B cell (primary cell): Measurements from ENCODE around the gene COL6A1. TPM values are rescaled to one million over a fixed set of nuclear protein-coding genes. Genes with fewer than 3 reads are reported as not detected.

Experiments used
- ATAC-seq: fragments of 200-7000 bp; cut with Tn5 transposase; one replicate; pipeline ENCODE4 v1.10.0; 2021; ENCODE audit warnings: low read depth, mild to moderate bottlenecking, moderate number of reproducible peaks, moderate library complexity
- CTCF ChIA-PET: fragments of 350-600 bp; sonication (Branson Sonifier 250); formaldehyde crosslinking; loops from one replicate; lab custom pipeline; 2021; ENCODE audit warnings: antibody characterized with exemption, inconsistent platforms; lab: Charles Lee
- POLR2A ChIA-PET: fragments of 350-600 bp; sonication (Branson Sonifier 250); formaldehyde crosslinking; loops from one replicate; lab custom pipeline; 2021; ENCODE audit warnings: antibody characterized with exemption; lab: Charles Lee
- DNase-seq: peaks from one replicate; pipeline ENCODE4 v3.0.0; 2013
- H2AFZ ChIP-seq: 2 replicates; pipeline ENCODE4 v1.6.1; 2012; ENCODE audit warnings: mild to moderate bottlenecking, low read depth, low read length; ENCODE audit not compliant: insufficient read depth, poor library complexity, severe bottlenecking
- H3K27ac ChIP-seq, 2 donors: 1 replicate in 1 of 2; 2 replicates in 1 of 2; pipeline ENCODE4 v1.5.1; 2012 to 2013; ENCODE audit warnings: low read length in 2 of 2, mild to moderate bottlenecking in 2 of 2, moderate library complexity in 1 of 2
- H3K27me3 ChIP-seq, 4 experiments: fragments of 200-600 bp in 1 of 4; sonication (generic) in 1 of 4; replicated peaks in 1 of 4; 1 replicate in 2 of 4; 2 replicates in 2 of 4; pipeline versions ENCODE4 v1.6.1 to v1.7.0; 2013 to 2016; ENCODE audit warnings: low read length in 3 of 4, mild to moderate bottlenecking in 2 of 4, mixed read lengths in 1 of 4, moderate library complexity in 1 of 4; ENCODE audit not compliant: insufficient read depth in 4 of 4, control insufficient read depth in 3 of 4; ENCODE audit errors: control extremely low read depth in 1 of 4
- H3K36me3 ChIP-seq, 2 experiments: replicated peaks in 1 of 2; 1 replicate in 1 of 2; 2 replicates in 1 of 2; pipeline versions ENCODE4 v1.6.1 to v1.7.1; 2013; ENCODE audit warnings: low read length in 1 of 2; ENCODE audit not compliant: insufficient read depth in 2 of 2, control insufficient read depth in 1 of 2; ENCODE audit errors: control extremely low read depth in 1 of 2, extremely low read depth in 1 of 2
- H3K4me1 ChIP-seq, 2 donors: fragments of 200-600 bp in 1 of 2; sonication (generic) in 1 of 2; 1 replicate in 1 of 2; 2 replicates in 1 of 2; pipeline versions ENCODE4 v1.5.1 to v1.6.1; 2013 to 2017; ENCODE audit warnings: low read length in 2 of 2; ENCODE audit not compliant: control insufficient read depth in 2 of 2, insufficient read depth in 2 of 2
- H3K4me2 ChIP-seq: replicated peaks from 2 replicates; pipeline ENCODE3; 2012; ENCODE audit warnings: mild to moderate bottlenecking, low read depth, low read length; ENCODE audit not compliant: poor library complexity, severe bottlenecking
- H3K4me3 ChIP-seq, 5 experiments: fragments of 200-600 bp in 1 of 5; sonication (generic) in 1 of 5; 1 replicate in 3 of 5; 2 replicates in 2 of 5; pipeline versions ENCODE4 v1.5.1 to v1.7.0; 2011 to 2016; ENCODE audit warnings: low read length in 4 of 5, mild to moderate bottlenecking in 4 of 5, low read depth in 2 of 5, control low read depth in 1 of 5, moderate library complexity in 1 of 5; ENCODE audit not compliant: insufficient read depth in 1 of 5; ENCODE audit errors: control extremely low read depth in 1 of 5, extremely low read depth in 1 of 5
- H3K79me2 ChIP-seq: fragments of 200-600 bp; sonication (generic); one replicate; pipeline ENCODE4 v1.6.0; 2016; ENCODE audit warnings: low read length; ENCODE audit not compliant: control insufficient read depth, insufficient read depth
- H3K9ac ChIP-seq: fragments of 200-600 bp; sonication (generic); 2 replicates; pipeline ENCODE4 v1.6.1; 2017; ENCODE audit warnings: mild to moderate bottlenecking, low read length, moderate library complexity
- H3K9me3 ChIP-seq, 3 donors: one replicate each; pipeline versions ENCODE4 v1.6.1 to v1.7.1; 2013; ENCODE audit warnings: low read length in 2 of 3; ENCODE audit not compliant: control insufficient read depth in 2 of 3, insufficient read depth in 1 of 3; ENCODE audit errors: control extremely low read depth in 1 of 3
- H4K20me1 ChIP-seq: 2 replicates; pipeline ENCODE4 v1.6.0; 2012; ENCODE audit warnings: mild to moderate bottlenecking, low read length; ENCODE audit not compliant: insufficient read depth, control insufficient read depth, poor library complexity, severe bottlenecking
- H3K27ac Mint-ChIP-seq: one replicate; pipeline ENCODE4 v1.8.0; 2021; ENCODE audit warnings: mixed read lengths
- H3K27me3 Mint-ChIP-seq: one replicate; pipeline ENCODE4 v1.8.0; 2021; ENCODE audit warnings: mixed read lengths
- H3K4me1 Mint-ChIP-seq: one replicate; pipeline ENCODE4 v1.8.0; 2021; ENCODE audit warnings: mixed read lengths
- H3K4me3 Mint-ChIP-seq: one replicate; pipeline ENCODE4 v1.8.0; 2021; ENCODE audit warnings: mixed read lengths
- H3K9me3 Mint-ChIP-seq: one replicate; pipeline ENCODE4 v1.8.0; 2022; ENCODE audit warnings: mixed read lengths; ENCODE audit not compliant: insufficient read depth
- CTCF ChIP-seq: fragments of 200-600 bp; IDR thresholded peaks from one replicate; pipeline ENCODE4 v1.8.0; 2022; ENCODE audit warnings: antibody characterized with exemption, mild to moderate bottlenecking
- EZH2 ChIP-seq: IDR thresholded peaks from 2 replicates; pipeline ENCODE4 v1.6.1; 2012; ENCODE audit warnings: borderline replicate concordance, low read depth, mild to moderate bottlenecking, moderate library complexity, low read length; ENCODE audit not compliant: insufficient read depth, poor library complexity, severe bottlenecking
- WGBS: methylation state at CpG from one replicate; pipeline ENCODE4 v1.1.5; 2013; ENCODE audit warnings: missing lambda C conversion rate; ENCODE audit not compliant: insufficient coverage; 5-methylcytosine and 5-hydroxymethylcytosine counted together
- intact Hi-C: fragments of 100-400 bp; cut with micrococcal nuclease; formaldehyde crosslinking; loops from one replicate; pipeline ENCODE4 v1.10.0; 2022
- polyA minus RNA-seq: library from RNA; depleted of rRNA, polyadenylated mRNA; stranded (reverse); fragments of >200 nt; gene quantifications from 2 replicates; pipeline ENCODE4 v1.2.3, GENCODE V29; 2012
- polyA plus RNA-seq: library from polyadenylated mRNA; depleted of rRNA; stranded (reverse); fragments of >200 nt; gene quantifications from 2 replicates; pipeline ENCODE4 v1.2.3, GENCODE V29; 2012
- total RNA-seq, 2 donors: library from RNA; stranded (reverse); fragments of 120-200 nt in 1 of 2; gene quantifications; 1 replicate in 1 of 2; 2 replicates in 1 of 2; pipeline versions ENCODE4 v1.2.3 to v1.2.4, GENCODE V29; 2013 to 2022

COL6A1 gene
- 0.44 and 0.67 TPM in 2 replicates for total RNA-seq
- total RNA-seq (2013): 4.9 TPM
- polyA plus RNA-seq: 0.39 and 2.6 TPM in 2 replicates
- 0.69 and 3.1 TPM in 2 replicates for polyA minus RNA-seq

DNA sequence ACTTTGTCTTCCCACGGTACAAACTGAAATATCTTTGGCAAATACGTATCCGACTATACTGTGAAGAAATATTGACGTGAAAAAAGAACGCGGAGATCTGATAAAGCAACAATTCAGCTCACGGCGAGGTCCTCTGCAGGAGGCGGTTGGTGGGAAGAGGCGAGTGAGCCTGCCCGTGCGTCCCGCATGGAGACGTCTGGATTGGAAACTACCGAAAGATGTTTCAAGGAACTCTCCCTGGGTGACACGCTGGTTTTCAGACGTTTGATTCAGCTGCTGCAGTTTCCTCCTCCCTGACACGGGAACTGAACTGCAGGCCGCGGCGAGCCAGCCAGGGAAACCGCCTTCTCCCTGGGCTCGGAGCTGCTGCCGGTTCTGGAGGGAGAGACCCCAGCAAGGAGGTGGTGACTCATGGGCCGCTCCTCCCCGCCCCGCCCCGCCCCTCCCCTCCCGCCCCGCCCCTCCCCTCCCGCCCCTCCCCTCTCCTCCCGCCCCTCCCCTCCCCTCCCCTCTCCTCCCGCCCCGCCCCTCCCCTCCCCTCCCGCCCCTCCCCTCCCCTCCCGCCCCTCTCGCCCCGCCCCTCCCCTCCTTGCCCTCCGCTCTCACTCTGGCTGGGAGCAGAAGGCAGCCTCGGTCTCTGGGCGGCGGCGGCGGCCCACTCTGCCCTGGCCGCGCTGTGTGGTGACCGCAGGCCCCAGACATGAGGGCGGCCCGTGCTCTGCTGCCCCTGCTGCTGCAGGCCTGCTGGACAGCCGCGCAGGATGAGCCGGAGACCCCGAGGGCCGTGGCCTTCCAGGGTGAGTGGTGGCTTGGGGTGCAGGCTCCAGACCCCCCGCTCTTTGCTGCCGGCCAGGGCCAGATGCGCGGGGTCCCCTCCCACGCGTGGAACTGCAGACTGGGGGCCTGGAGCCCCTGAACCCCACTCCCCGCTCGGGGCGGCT lies at the start of gene COL6A1:
TSS of gene COL6A1 (plus strand) at position 620 of the 941 bp plus-strand sequence. CDS start at position 701, 81 bp downstream.
- Histone ChIP-seq H3K79me2 (no peaks in the 10 kb centered on the region), H3K4me2 (peak within 1 kb of the TSS; percentile 85), H3K36me3 (no peaks in the 10 kb centered on the region), H3K27ac (no peak within 1 kb of the TSS), H3K4me1 (peaks cover 19 to 20% of the 10 kb centered on the region in 2 donors), H3K27me3 (peaks cover 0 to 54% (median 12%) of the 10 kb centered on the region in 4 experiments), H3K9me3 (peaks cover 0 to 15% (median 0%) of the 10 kb centered on the region in 3 donors), H4K20me1 (no peaks in the 10 kb centered on the region), H2AFZ (peak within 1 kb of the TSS; percentile 74), H3K9ac (peak within 1 kb of the TSS; percentile 55), H3K4me3 (peak within 1 kb of the TSS in 4 of 5 experiments; percentile 19 to 64 (median 41))
- whole genome bisulfite sequencing: 2% methylated on average over 44 of the region's 63 CpGs
- H3K27me3 Mint-ChIP-seq: peaks cover 14% of the 10 kb centered on the region
- H3K4me1 Mint-ChIP-seq: peaks cover 4% of the 10 kb centered on the region
- TF ChIP-seq EZH2 (no peak), CTCF (no peak)
- intact Hi-C loops: loop anchor here (1.0 kb wide), 1 partner anchor 8 kb away; no protein-coding TSS in a partner anchor
- DNase-seq: peak; percentile 66
- H3K9me3 Mint-ChIP-seq: no peaks in the 10 kb centered on the region
- peak; percentile 51 for ATAC-seq
- ChIA-PET POLR2A (no interaction called here), CTCF (interaction anchor here (1.2 kb wide), 1 partner anchor 10 kb away, joined by 3 read pairs; no protein-coding TSS in a partner anchor)
- peak within 1 kb of the TSS; percentile 60 for H3K4me3 Mint-ChIP-seq
- no peak within 1 kb of the TSS for H3K27ac Mint-ChIP-seq
